Stimulated activated CD8-positive, alpha-beta memory T cell treated with anti-CD3 and anti-CD28 coated beads, Interleukin-4, amount 100 ng/mL, for 4 hours (primary cell): ENCODE data around the gene ANAPC16.
"Not testable (repeated sequence)": the region's sequence is repeated elsewhere in the genome, so short reads cannot be mapped to it uniquely, and the experiment has no call there.

ENCODE experiments used
- DNase-seq, 2 donors: peaks; one replicate each; pipeline ENCODE4 v3.0.0-alpha.2; 2020; ENCODE audit warnings: low read depth in 2 of 2, low spot score in 1 of 2

Gene ANAPC16

GRCh38 chr10:72261784-72262404 is 46.1 kb downstream of the ANAPC16 start:
- DNase-seq, result no peak

- DNase-seq, result no peak
Measured at GRCh38 chr10:72263613-72264241, 47.9 kb downstream of the ANAPC16 start.

- DNase-seq, result no peak
Measured at GRCh38 chr10:72264536-72264935, 48.7 kb downstream of the ANAPC16 start.

- no peak for DNase-seq
Measured at GRCh38 chr10:72265508-72265907, 49.7 kb downstream of the ANAPC16 start.

GRCh38 chr10:72265990-72266865 is 50.4 kb downstream of the ANAPC16 start:
- DNase-seq, result no peak

- no peak for DNase-seq
Measured at GRCh38 chr10:72267381-72267780, 51.6 kb downstream of the ANAPC16 start.

- no peak for DNase-seq
Measured at GRCh38 chr10:72267819-72268399, 52.1 kb downstream of the ANAPC16 start.

- DNase-seq, result not testable (repeated sequence)
Measured at GRCh38 chr10:72268475-72269200, 52.8 kb downstream of the ANAPC16 start.

GRCh38 chr10:72270607-72271281 is 54.9 kb downstream of the ANAPC16 start:
- no peak for DNase-seq

GRCh38 chr10:72272689-72273409 is 57.0 kb downstream of the ANAPC16 start:
- DNase-seq, result peak in 1 of 2 donors; percentile 18

- DNase-seq, result peak; percentile 90 to 96
Measured at GRCh38 chr10:72273410-72274212, 57.8 kb downstream of the ANAPC16 start, which contains the start of gene DDIT4. Gene DDIT4, plus strand, starts transcription at chr10:72273924. Its CDS starts 293 bp downstream, at chr10:72274217.

GRCh38 chr10:72274213-72274729 is 58.5 kb downstream of the ANAPC16 start:
- no peak for DNase-seq

GRCh38 chr10:72274730-72275350 is 59.0 kb downstream of the ANAPC16 start:
- DNase-seq, result peak in 1 of 2 donors; percentile 47

- no peak for DNase-seq
Measured at GRCh38 chr10:72275351-72276012, 59.7 kb downstream of the ANAPC16 start.

- no peak for DNase-seq
Measured at GRCh38 chr10:72276013-72276387, 60.2 kb downstream of the ANAPC16 start.

GRCh38 chr10:72276421-72277339 is 60.9 kb downstream of the ANAPC16 start:
- DNase-seq, result no peak
